OCI-LY7 (cell line): ENCODE measurements around the gene ARHGAP45. TPM values are rescaled to one million over a fixed set of nuclear protein-coding genes. Genes with fewer than 3 reads are reported as not detected.

Experiments used
- BruUV-seq: library from RNA; stranded (reverse); fragments of 400-500 nt; replicated peaks from 2 replicates; lab custom pipeline; 2021; lab: Mats Ljungman, UMichigan
- CTCF ChIA-PET: fragments of 300-600 bp; sonication (Branson Sonifier 250); formaldehyde crosslinking; loops from one replicate; lab custom pipeline; 2022; ENCODE audit warnings: antibody characterized with exemption; ENCODE audit not compliant: unreplicated experiment; lab: Charles Lee
- POLR2A ChIA-PET: fragments of 300-600 bp; sonication (Branson Sonifier 250); formaldehyde crosslinking; loops from one replicate; lab custom pipeline; 2022; ENCODE audit warnings: antibody characterized with exemption; lab: Charles Lee
- DNase-seq: peaks from one replicate; pipeline ENCODE4 v3.0.0-alpha.2; 2015; ENCODE audit warnings: low spot score
- H2AFZ ChIP-seq: fragments of 200-600 bp; sonication (generic), shearing (Covaris generic); 2 replicates; pipeline ENCODE4 v1.6.1; 2014; ENCODE audit warnings: mild to moderate bottlenecking, antibody characterized with exemption, low read length, moderate library complexity
- H3K27ac ChIP-seq: fragments of 200-600 bp; sonication (generic); 2 replicates; pipeline ENCODE4 v1.5.1; 2014; ENCODE audit warnings: mixed run types, low read depth, mild to moderate bottlenecking, moderate library complexity, low read length, inconsistent platforms; ENCODE audit not compliant: poor library complexity, severe bottlenecking
- H3K36me3 ChIP-seq: fragments of 200-600 bp; sonication (generic); 2 replicates; pipeline ENCODE4 v1.6.1; 2014; ENCODE audit warnings: mild to moderate bottlenecking, antibody characterized with exemption, low read length, moderate library complexity, mixed read lengths; ENCODE audit not compliant: insufficient read depth
- H3K4me1 ChIP-seq: fragments of 200-600 bp; sonication (generic); 2 replicates; pipeline ENCODE4 v1.5.1; 2014; ENCODE audit warnings: mild to moderate bottlenecking, low read length; ENCODE audit not compliant: insufficient read depth, poor library complexity, severe bottlenecking
- H3K4me2 ChIP-seq: fragments of 200-600 bp; sonication (generic); 2 replicates; pipeline ENCODE4 v1.6.1; 2014; ENCODE audit warnings: mild to moderate bottlenecking, low read length
- H3K4me3 ChIP-seq: fragments of 200-600 bp; sonication (generic); 2 replicates; pipeline ENCODE4 v1.5.1; 2014; ENCODE audit warnings: mild to moderate bottlenecking, low read depth, low read length; ENCODE audit not compliant: poor library complexity, severe bottlenecking
- H3K79me2 ChIP-seq: fragments of 200-600 bp; sonication (generic); 2 replicates; pipeline ENCODE4 v1.6.1; 2016; ENCODE audit warnings: low read depth, mild to moderate bottlenecking, low read length, moderate library complexity, mixed read lengths; ENCODE audit not compliant: insufficient read depth
- H3K9me2 ChIP-seq: fragments of 200-600 bp; sonication (generic); 2 replicates; pipeline ENCODE4 v1.6.1; 2016; ENCODE audit warnings: mild to moderate bottlenecking, low read length, mixed read lengths; ENCODE audit not compliant: insufficient read depth
- H3K9me3 ChIP-seq: fragments of 200-600 bp; sonication (generic); 2 replicates; pipeline ENCODE4 v1.6.1; 2014; ENCODE audit warnings: mild to moderate bottlenecking, mixed run types, low read length, mixed read lengths
- H4K20me1 ChIP-seq: fragments of 200-600 bp; sonication (generic); 2 replicates; pipeline ENCODE4 v1.6.1; 2014; ENCODE audit warnings: mild to moderate bottlenecking, antibody characterized with exemption, low read length, moderate library complexity, mixed read lengths; ENCODE audit not compliant: insufficient read depth
- CTCF ChIP-seq: fragments of 200-600 bp; sonication (generic); conservative IDR thresholded peaks from 2 replicates; pipeline ENCODE4 v1.5.1; 2014; ENCODE audit warnings: mild to moderate bottlenecking, antibody characterized with exemption, low read length, moderate library complexity, mixed read lengths
- EZH2phosphoT487 ChIP-seq: fragments of 200-600 bp; sonication (generic); IDR thresholded peaks from 2 replicates; pipeline ENCODE4 v1.6.1; 2018; ENCODE audit warnings: low read depth, borderline replicate concordance, mild to moderate bottlenecking, mixed run types, antibody characterized with exemption, low read length, moderate library complexity, mixed read lengths
- intact Hi-C: fragments of 100-400 bp; cut with micrococcal nuclease; formaldehyde crosslinking; loops from one replicate; pipeline ENCODE4 v1.10.0; 2022; ENCODE audit not compliant: unreplicated experiment
- total RNA-seq, 2 experiments: library from RNA; depleted of rRNA in 1 of 2; stranded (reverse); fragments of >200 nt in 1 of 2; shearing (Covaris generic) in 1 of 2; gene quantifications; 2 replicates each; pipeline ENCODE4 v1.2.3, GENCODE V29; 2014 to 2022

The ARHGAP45 gene
- total RNA-seq, 2 experiments from 2014 or later = 135 to 143 TPM

GRCh38 chr19:1081301-1082164 is 14.6 kb downstream of the ARHGAP45 start:
- no peaks in the 10 kb centered on the region for H3K79me2 ChIP-seq
- peaks cover 24% of the 10 kb centered on the region for H3K4me1 ChIP-seq
- no peak for TF ChIP-seq EZH2phosphoT487
- TF ChIP-seq CTCF = no peak
- H3K4me3 ChIP-seq = no peak overlapping the region
- H2AFZ ChIP-seq = no peak overlapping the region
- BruUV-seq = no TSS peak
- no peaks in the 10 kb centered on the region for H3K9me2 ChIP-seq
- H3K4me2 ChIP-seq = no peak overlapping the region
- CTCF ChIA-PET = no interaction called here
- H3K9me3 ChIP-seq = no peaks in the 10 kb centered on the region
- intact Hi-C loops = no loop called here
- DNase-seq = no peak
- H3K36me3 ChIP-seq = peaks cover 82% of the 10 kb centered on the region
- POLR2A ChIA-PET = interaction anchor here (1.1 to 1.4 kb wide), 2 partner anchors 14 to 111 kb away, joined by 6 read pairs; partner anchors contain the start of gene ARHGAP45
- no peaks in the 10 kb centered on the region for H4K20me1 ChIP-seq
- no peak overlapping the region for H3K27ac ChIP-seq

- no peaks in the 10 kb centered on the region for H4K20me1 ChIP-seq
- ChIA-PET POLR2A (interaction anchor here (0.9 to 1.4 kb wide), 3 partner anchors 15 to 110 kb away, joined by 3 to 6 read pairs (median 6); partner anchors contain the start of genes ARHGAP45 and CNN2), CTCF (no interaction called here)
- TF ChIP-seq CTCF = no peak
- no peak for TF ChIP-seq EZH2phosphoT487
- no peaks in the 10 kb centered on the region for H3K79me2 ChIP-seq
- peak overlapping the region; percentile 40; the same call in 1 of the 2 replicates for H3K4me2 ChIP-seq
- DNase-seq = peak; percentile 95
- H3K4me3 ChIP-seq = no peak overlapping the region
- H3K27ac ChIP-seq = no peak overlapping the region
- intact Hi-C loops = no loop called here
- no peaks in the 10 kb centered on the region for H3K9me3 ChIP-seq
- no peak overlapping the region for H2AFZ ChIP-seq
- no TSS peak for BruUV-seq
- H3K36me3 ChIP-seq = peaks cover 90% of the 10 kb centered on the region
- no peaks in the 10 kb centered on the region for H3K9me2 ChIP-seq
- H3K4me1 ChIP-seq = peaks cover 21% of the 10 kb centered on the region
These were observed 15.4 kb downstream of the ARHGAP45 start for GRCh38 chr19:1082165-1082927.
